ENCODE results near the gene FAM221B.

Gene FAM221B

GRCh38 chr9:35814841-35815543 is 13.5 kb downstream of the FAM221B start, which contains the start of gene HINT2:
Gene HINT2 (minus strand): TSS chr9:35815042. CDS start chr9:35814979, 63 bp downstream.
- peak; percentile 100 for DNase-seq

GRCh38 chr9:35814106-35814840 is 14.3 kb downstream of the FAM221B start:
- peak; percentile 75 for DNase-seq

- DNase-seq: peak; percentile 28
These were observed 15.0 kb downstream of the FAM221B start for GRCh38 chr9:35813434-35814105.

- DNase-seq: peak; percentile 98
These were observed 16.4 kb downstream of the FAM221B start, which contains the start of gene SPAG8 for GRCh38 chr9:35812025-35812602. Gene SPAG8 (minus strand): TSS chr9:35812262. CDS start chr9:35812147, 115 bp downstream.

GRCh38 chr9:35811381-35812024 is 17.0 kb downstream of the FAM221B start:
- DNase-seq: no peak

GRCh38 chr9:35810122-35810521 is 18.4 kb downstream of the FAM221B start:
- no peak for DNase-seq

- no peak for DNase-seq
These were observed 20.1 kb downstream of the FAM221B start for GRCh38 chr9:35808433-35808832.

GRCh38 chr9:35806101-35806500 is 22.4 kb downstream of the FAM221B start:
- DNase-seq: no peak

- no peak for DNase-seq
These were observed 27.0 kb downstream of the FAM221B start for GRCh38 chr9:35801328-35802128.

GRCh38 chr9:35800530-35800929 is 28.0 kb downstream of the FAM221B start:
- no peak for DNase-seq

GRCh38 chr9:35798658-35799374 is 29.7 kb downstream of the FAM221B start:
- no peak for DNase-seq

GRCh38 chr9:35797311-35798109 is 31.0 kb downstream of the FAM221B start:
- DNase-seq: no peak

- no peak for DNase-seq
These were observed 32.8 kb downstream of the FAM221B start for GRCh38 chr9:35795695-35796094.

- no peak for DNase-seq
These were observed 35.1 kb downstream of the FAM221B start for GRCh38 chr9:35793461-35793860.

GRCh38 chr9:35792826-35793225 is 35.7 kb downstream of the FAM221B start:
- no peak for DNase-seq

GRCh38 chr9:35792024-35792813 is 36.3 kb downstream of the FAM221B start:
- DNase-seq: no peak

- no peak for DNase-seq
These were observed 37.1 kb downstream of the FAM221B start, which contains the start of gene NPR2 for GRCh38 chr9:35791297-35791921. Gene NPR2 (plus strand): TSS chr9:35791591. CDS start chr9:35792409, 818 bp downstream.

- peak; percentile 78 for DNase-seq
These were observed 37.9 kb downstream of the FAM221B start for GRCh38 chr9:35790385-35791296.
